Astrocyte (in vitro differentiated cells and primary cell): ENCODE measurements around the gene SCYL3.

ENCODE experiments used
- CTCF ChIP-seq: IDR thresholded peaks from 2 replicates; pipeline ENCODE4 v1.5.1; 2011; ENCODE audit warnings: low read depth, mild to moderate bottlenecking, inconsistent platforms, low read length, moderate library complexity; ENCODE audit not compliant: insufficient read depth
- EZH2 ChIP-seq: IDR thresholded peaks from 2 replicates; pipeline ENCODE4 v1.6.1; 2012; ENCODE audit warnings: mild to moderate bottlenecking, low read length, inconsistent platforms; ENCODE audit not compliant: insufficient read depth

DNA sequence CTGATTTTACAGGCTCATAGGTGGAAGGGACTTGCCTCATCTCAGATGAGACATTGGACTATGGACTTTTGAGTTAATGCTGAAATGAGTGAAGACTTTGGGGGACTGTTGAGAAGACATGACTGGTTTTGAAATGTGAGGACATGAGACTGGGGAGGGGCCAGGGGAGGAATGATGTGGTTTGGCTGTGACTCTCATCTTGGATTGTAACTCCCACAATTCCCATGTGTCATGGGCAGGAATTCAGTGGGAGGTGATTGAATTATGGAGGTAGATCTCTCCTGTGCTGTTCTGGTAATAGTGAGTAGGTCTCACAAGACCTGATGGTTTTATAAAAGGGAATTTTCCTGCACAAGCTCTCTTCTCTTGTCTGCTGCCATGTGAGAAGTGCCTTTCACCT lies 20.8 kb downstream of the SCYL3 start:
- TF ChIP-seq CTCF (no peak), EZH2 (no peak)
